NK-92 treated with Interleukin-12 subunit alpha and Interleukin-12 subunit beta, amount 100 ng/mL, for 24 hours (cell line): ENCODE measurements around the gene MPO.
A peak's percentile ranks its signal among the peaks of the same experiment; 100 is the strongest.

Experiments
- DNase-seq: peaks from one replicate; lab custom pipeline; 2025; lab: John Stamatoyannopoulos, UW

The MPO gene

DNA sequence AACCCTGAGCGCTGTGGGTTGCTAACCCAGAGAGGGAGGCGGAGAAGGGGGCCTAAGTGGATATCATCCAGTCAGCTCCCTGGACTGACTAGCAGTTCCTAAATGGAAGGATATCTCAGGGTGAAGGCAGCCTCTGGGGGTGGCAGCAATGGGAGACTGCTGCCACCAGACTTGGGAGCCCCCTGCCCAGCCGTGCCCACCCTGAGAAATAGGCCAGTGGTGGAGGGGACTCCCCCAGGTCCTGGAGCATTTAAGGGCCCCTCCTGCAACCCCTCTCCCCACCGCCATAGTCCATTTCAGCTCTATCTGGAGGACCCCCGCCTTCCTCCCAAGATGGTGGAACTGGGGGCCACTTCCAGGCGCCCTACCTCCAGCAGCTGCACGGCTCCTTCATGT lies 39.4 kb upstream of the MPO start:
- no peak for DNase-seq

DNA sequence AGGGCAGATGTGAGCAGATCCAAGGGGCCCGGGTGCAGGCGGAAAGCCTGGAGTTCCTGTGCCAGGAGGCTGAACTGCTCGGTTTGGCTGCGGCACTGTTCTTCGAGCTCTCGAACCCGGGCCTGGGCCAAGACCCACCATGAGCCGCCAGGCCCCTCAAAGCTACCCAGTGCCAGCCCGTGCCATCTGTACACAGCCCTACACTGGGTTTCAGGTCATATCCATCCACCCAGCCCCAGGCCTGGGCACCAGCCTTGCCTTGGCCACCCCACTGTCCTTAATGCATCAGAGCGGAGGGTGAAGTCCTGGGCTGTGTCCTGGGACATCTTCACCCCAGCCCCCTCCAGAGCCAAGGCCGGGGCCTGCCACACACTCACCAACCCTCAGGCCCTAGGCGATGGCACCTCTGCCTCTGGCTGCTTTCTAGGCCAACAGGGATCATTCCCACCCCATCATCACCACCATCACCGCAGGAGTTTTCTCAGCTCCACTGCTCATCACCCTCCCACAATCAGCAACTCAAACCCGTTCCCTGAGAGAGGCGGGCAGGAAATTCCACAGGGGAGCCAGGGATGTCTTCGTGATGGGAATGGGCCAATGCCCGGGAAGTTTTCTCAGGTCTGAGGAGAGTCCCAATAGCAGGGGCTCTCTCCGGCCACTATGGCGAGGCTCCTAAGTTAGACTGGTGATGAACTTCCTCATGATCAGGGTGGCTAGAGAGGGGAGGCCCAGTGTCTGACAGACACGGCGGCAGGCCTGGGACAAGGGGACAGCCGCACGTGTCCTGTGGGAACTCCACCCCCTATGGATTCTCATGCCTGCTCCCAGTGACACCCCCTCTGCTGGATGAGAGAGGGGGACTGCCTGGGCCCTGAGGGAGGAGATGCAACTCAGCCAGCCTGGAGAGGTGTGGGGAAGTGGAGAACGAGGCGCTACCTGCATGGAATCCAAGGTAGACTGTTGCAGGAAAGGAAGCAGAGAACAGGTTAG lies 38.7 kb upstream of the MPO start:
- no peak for DNase-seq

DNA sequence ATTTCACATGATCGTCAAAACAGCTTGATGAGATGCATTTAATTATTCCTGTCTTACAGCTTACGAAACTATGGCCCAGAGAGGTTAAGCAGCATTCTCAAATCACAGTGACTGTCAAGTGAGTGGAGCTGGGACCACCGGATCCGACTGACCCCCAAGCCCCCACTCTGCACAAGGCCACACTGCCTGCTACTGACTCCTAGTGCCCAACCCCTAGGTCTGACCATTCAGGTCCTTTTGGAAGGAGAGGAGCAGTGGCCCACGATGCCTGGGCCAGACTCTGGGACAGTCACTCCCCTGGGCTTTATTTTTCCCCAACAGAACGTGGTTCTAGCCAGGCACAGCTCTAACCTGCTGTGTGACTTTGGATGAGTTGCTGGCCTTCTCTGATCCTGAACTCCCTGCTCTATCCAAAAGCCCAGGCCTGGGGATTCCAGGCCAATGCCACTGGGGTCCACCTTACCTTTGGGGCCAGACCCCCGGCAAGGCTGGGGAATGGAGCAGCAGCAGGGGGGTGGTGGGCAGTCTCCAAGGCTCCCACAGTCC lies 38.0 kb upstream of the MPO start:
- DNase-seq: no peak

DNA sequence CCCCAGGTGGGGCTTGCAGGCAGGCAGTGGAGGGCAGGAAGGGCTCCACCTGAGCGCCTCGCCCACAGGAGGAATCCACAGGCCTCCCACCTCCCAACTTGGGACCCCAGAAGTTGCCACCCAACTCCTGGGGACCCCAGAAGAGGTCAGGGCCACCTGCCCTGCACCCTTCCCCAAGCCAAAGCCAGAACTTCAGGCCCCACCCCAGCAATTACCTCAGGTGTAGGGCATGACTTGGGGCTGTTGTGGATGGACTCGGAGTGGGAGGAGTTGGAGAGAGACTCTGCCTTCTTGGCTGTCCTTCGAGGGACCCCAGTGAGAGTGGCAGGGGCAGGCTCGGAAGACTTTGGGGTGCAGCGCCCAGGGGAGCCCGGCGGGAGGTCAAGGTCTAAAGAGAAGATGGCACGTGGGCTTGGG lies 37.3 kb upstream of the MPO start:
- no peak for DNase-seq

DNA sequence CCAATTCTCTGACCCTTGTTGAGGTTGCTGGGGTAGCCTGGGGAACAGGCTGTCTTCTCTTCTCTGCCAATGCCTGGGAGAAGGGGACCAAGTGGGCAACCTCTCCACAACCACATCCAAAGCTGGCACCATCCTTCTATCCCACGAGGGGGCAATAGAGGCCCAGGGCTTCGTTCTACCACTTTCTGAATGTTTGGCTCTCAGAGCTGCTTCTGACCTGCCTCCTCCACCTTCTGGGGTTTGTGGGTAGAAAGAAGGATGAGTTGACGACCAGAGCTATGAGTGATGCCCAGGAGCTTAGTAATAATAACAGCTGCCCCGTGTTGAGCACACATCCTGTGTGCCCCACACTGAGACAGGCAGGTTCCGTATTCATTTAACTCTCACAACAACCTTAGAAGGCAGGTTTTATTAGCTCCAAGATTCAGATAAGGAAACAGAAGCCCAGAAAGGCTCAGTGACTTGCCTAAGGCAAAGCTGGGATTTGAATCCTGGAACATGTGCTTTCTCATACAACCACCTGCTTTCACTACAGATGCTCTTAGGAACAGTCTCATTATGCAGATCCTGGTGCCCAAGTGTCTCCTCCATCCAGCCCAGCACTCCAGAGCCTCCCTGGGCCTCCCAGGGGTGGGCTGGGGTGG lies 36.8 kb upstream of the MPO start:
- peak; percentile 32 for DNase-seq

DNA sequence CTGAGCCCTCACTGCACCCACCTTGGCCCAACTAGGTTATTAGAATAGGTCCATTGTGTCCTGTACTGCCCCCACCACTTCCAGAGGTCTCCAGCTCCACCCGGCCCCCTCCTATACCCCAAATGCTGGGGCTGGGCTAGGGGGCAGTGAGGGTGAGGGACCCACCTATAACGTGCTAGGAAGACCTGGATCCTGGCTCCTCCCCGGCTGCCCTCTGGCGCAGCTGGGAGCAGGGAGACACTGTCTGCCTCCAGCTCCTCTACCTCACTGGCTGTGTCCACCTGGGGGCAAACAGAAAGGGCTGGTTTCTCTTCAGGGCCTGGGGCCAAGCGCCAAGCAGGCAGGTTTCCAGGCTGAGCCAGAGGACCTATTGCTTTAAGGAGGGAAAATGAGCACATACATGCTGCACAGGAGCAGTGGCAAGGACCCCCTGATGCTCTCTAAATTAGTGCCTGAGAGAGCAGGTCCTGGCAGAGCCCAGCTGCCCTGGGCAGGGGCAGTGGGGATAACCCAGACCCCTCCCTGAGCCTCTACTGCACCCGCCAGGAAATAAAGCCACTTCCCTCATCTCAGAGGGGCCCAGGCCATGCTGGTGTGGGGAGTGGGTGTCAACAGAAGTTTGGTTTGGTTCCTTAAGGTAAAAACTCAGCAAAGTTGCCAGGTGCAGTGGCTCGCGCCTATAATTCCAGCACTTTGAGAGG lies 35.7 kb upstream of the MPO start:
- no peak for DNase-seq

DNA sequence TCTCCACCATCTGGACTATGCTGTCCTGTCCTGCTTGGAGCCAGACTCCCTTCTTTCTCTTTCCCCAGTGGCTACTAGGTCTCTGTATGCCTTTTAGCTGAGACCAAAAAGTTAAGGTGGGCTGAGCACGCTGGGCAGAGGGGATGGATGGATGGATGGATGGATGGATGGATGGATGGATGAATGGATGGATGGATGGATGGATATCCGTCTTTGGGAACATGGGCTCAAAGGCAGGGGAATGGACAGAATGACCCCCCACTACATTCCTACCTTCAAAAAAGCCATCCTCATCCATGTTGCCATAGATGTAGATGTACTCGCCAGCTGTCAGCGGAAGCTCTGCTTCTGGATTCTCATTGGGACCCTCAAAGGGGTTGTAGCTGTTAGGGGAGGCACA lies 35.0 kb upstream of the MPO start:
- DNase-seq: no peak

DNA sequence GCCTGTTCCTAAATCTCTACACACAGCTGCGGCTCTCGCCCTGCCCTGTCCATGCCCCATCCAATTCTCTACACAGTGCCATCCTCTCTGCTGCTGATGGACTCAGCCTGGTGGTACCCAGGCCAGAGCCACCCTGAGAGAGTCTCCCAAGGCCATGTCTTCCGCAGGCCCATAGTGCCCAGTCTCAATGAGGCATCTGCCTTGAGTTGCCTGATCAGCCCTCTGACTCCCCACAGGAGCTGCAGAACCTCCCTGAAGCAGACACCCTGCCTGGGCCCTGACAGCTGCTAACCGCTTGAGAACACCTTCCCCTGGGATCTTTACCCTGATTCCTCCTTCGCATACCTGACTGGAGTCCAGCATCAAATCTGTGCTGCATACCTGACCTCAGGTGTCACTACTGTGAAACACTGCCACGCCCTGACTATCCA lies 34.6 kb upstream of the MPO start:
- no peak for DNase-seq

DNA sequence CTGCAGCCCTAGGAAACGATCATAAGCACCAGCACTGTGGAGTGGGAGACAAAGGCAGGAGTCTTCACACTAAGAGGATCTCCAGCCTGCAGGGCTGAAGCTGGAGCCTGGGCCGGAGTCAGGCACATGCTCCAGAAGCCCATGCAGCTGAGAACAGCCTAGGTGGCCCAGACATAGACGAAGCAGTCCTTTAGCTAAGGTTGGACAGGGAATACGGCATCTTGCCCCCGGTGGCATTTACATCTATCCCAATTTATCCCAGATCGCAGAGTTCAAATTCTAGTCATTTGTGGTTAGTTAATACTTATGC lies 33.9 kb upstream of the MPO start:
- DNase-seq: no peak

DNA sequence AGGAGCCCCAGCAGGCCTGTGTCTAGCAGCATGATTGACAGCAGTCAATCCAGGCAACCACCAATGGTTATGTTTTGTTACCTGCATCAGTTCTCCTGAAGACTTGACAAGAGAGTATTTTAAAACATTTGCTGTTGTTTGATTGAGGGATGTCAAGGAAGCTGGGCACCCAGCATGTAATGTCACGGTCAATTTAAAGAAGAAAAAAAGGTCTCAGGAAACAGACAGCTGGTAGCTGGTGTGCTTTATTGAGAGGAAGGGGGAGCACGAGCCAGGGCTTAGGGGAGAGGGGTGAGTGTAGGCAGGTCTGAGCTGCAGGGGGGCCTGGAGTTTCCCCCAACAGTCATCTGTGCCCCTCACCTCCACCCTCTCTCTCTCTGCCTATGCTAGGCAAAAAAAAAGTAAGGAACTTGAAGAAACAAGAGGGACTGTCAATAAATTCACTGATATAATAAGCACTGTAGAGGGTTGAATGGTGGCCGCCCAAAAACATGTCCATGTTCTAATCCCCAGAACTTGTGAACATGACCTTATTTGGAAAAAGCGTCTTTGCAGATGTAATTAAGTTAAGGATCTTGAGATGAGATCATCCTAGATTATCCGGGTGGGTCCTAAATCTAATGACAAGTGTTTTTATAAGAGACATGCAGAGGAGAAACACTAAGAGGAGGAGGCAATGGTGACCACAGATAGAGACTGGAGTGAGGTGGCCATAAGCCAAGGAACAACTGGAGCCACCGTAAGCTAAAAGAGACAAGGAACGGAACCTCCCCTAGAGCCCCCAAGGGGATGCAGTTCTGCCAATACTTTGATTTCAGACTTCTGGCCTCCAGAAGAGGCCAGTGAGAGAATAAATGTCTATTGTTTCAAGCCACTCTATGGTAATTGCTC lies 33.3 kb upstream of the MPO start:
- DNase-seq: no peak

DNA sequence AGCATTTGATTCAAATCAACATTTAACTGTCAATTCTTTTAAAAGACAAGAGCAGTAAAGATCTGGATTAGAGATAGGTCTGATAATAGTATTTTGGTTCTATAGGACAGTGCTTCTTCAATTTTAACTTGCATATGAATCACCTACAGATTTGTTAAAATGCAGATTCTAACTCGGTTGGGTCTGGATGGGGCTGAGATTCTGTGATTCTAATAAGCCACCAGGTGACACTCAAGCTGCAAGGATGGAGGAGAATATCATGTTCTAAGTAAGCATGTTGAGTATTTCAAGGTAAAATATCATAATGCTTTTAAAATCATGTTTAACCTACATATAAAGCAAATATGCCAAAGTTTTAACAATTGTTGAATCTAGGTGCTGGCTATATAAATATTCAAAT lies 32.1 kb upstream of the MPO start:
- no peak for DNase-seq

DNA sequence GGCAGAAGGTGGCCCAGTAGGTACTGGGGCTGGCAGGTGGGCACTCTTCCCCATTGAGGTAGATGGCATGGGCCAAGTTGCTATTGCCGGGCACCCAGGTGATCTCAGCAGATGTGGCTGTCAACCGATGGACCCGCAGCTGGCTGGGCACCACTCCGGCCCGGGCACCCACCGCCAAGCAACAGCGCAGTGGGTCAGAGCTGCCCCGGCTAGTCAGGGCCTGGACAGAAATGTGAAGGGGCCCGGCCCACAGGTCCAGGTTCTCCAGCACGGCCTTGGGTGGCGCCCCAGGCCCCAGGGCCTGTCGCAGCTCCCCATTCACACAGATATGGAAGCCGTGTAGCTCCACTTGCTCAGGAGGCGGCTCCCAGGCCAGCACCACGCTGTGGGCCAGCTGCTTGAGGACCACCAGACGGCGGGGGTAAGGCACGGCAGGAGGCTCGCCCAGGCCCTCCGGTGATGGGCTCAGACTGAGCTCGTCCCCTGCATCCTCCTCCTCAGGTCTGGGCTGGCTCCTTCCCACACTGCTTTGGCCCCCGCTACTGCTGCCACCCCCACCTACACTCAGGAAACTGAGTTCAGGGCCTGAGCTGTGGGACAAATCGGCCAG lies 31.4 kb upstream of the MPO start:
- no peak for DNase-seq

DNA sequence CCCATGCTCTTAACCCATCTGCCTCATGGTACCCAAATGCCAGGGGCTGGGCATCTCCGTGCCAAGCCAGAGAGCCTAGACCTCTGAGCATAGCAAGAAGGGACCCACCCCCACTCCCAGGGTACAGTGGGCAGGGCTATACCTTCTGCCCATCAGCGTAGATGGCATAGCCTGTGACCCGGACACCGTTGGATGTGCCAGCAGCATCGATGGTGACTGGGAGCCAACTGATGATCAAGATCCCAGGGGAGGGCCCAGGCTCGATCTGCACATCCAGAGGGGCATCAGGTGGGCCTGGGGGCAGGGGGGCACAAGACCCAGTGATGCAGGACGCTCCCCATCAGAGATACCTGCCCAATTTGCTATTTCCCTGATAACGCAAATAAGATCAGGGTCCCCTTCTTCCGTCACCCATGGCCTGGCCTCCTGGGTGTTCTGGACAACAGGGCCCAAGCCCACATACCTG lies 30.7 kb upstream of the MPO start:
- DNase-seq: no peak

DNA sequence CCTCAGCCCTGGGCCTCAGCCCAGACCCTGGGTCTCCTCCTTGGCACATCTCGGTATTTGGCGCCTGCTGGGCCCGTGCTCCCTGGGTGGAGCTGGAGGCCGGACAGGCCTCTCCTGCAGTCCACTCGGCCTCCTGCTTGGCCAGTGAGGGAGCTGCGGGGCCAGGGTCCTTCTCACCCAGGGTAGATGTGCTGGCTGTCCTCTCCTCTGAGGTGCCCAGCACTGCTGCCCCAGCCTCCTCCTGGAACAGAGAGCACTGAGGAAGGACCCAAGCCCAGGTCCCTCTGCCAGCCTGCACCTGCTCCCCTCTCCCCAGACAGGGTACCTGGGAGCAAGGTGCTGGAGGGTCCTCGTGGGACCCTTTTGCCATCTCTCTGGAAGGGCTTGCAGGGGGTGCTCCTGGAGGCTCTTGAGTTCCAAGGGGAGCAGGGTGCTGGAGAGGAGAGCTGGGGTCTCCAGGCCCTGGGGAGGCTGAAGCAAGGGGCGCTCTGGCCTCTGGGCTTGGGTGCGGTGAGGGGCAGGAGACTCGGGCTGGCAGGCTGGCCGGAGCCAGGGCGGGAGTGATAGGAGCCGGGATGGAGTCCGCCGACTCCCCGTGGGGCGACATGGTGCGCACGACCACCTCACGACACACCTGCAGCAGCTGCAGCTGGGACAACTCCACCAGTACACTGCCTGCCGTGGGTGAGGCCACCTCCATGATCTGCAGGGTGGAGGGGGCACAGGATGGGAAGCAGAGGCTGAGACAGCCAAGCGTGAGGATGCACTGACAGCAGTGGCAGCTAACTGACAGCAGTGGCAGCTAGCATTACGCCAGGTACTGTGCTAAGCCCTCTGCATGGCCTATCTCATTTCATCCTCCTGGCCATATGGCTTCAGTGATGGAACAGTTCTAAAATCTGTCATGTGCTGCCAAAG lies 30.0 kb upstream of the MPO start:
- DNase-seq: no peak

DNA sequence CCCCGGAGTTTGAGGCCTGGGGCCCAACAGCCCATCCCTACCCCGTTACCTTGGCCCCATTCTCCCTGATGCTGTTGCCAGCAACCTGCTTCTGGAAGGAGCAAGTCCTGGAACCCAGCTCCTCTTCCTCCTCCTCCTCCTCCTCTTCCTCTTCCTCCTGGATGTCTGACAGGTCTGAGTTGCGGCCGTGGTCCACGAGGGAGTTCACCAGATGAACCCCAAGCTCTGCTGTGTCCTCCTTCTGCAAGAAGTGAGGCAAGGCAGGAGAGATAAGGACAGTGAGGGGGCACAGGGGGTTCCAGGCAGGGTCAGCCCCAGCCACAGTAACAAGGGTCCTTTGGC lies 29.2 kb upstream of the MPO start:
- DNase-seq: no peak

DNA sequence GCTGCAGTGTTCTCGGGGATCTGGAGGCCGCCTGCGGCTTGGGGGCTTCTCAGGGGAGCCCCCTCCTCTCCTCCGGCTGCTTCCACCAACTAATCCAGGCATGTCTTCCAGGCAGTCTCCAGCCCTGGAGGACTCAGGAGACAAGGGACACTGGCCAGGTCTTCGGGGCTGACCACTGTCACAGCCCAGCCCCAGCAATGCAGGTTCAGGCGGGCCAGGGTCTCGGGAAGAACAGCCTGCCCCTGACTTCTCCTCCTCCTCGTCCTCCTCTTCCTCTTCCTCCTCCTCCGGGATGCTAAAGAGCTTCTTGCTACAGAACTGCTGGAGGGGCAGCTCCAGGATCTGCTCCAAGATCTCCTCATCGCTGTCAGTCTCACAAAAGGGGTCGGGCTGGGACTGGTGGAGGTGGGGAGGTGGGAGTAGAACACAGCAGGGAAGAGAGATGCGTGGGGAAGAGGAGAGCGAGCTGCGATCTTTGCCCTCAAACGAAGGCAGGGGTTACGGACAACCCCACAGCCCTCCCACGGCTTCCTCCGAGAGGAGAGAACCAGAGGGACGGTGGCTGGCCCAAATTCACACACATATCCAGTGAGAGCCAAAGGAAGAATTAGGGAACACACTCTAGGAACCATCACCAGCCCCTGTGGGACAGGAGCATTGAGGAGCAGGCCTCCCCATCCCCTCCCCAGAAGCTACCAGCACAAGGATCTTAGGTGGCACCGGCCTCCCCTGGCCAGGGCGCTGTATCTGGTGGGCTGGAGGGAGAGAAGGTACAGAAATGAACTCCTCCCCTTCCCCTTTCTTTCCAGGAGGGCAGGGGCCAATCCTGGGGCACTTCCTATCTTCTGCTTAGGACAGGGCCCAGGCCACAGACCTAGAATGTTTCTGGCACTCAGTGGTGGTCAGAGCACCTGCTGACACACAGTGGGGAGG lies 28.5 kb upstream of the MPO start:
- DNase-seq: no peak

DNA sequence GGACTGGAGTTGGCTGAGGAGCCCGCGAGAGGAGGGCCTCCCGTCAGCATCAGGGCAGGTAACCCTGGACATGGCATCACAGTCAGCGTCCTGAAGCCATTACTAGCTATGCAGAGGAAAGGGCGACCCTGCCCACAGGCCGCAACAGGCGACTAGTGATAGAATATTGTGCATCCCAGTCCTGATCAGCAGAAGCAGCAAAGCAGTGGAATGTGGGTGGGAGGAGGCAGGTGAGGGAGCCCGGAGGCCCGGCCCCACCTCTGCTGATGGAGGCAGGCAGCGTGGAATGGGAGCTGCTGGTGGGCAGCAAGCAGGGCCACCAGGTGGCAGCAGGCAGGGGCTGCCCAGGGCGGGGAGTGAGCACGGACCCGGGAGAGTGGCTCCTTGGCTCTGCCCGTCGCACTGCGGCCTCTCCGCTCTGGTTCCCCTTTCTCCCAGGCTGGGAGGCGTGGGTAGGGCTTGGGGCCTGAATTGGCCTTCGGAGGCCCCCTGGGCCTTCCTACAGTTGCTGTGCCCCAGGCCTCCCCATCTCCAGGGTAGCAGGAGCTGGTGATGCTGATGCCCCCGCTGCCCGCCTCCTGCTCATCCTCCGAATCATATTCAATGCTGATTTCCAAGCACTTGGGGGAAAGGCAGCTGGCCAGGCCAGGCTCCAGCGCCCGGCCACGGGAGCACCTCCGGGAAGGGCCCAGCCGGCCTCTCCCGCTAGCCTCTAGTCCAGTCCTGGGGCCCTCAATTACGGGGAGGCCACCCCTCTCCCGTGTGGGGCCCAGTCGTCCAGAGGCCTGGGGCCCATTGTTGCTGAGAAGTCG lies 27.6 kb upstream of the MPO start:
- DNase-seq: no peak
